Stimulated activated memory B cell treated with anti-CD40 and anti-IgM and Interleukin-4, amounts not matched to agents 10 μg/mL and 1 μg/mL and 100 μg/mL, for 72 hours (primary cell): ENCODE measurements around the gene DHRSX.
"Not testable (repeated sequence)": the region's sequence is repeated elsewhere in the genome, so short reads cannot be mapped to it uniquely, and the experiment has no call there.

Experiments used
- ATAC-seq: fragments of 150-1000 bp; cut with Tn5 transposase; 2 replicates; pipeline ENCODE4 v1.10.0; 2021
- H3K27ac Mint-ChIP-seq: one replicate; pipeline ENCODE4 v1.8.0; 2022; ENCODE audit warnings: mild to moderate bottlenecking, mixed read lengths
- H3K27me3 Mint-ChIP-seq: one replicate; pipeline ENCODE4 v1.8.0; 2022; ENCODE audit warnings: mixed read lengths
- H3K36me3 Mint-ChIP-seq: one replicate; pipeline ENCODE4 v1.8.0; 2022; ENCODE audit warnings: mixed read lengths
- H3K4me1 Mint-ChIP-seq: one replicate; pipeline ENCODE4 v1.8.0; 2022; ENCODE audit warnings: mixed read lengths
- H3K4me3 Mint-ChIP-seq: one replicate; pipeline ENCODE4 v1.8.0; 2022; ENCODE audit warnings: mild to moderate bottlenecking, moderate library complexity, mixed read lengths
- H3K9me3 Mint-ChIP-seq: one replicate; pipeline ENCODE4 v1.8.0; 2022; ENCODE audit warnings: mixed read lengths

Gene DHRSX

DNA sequence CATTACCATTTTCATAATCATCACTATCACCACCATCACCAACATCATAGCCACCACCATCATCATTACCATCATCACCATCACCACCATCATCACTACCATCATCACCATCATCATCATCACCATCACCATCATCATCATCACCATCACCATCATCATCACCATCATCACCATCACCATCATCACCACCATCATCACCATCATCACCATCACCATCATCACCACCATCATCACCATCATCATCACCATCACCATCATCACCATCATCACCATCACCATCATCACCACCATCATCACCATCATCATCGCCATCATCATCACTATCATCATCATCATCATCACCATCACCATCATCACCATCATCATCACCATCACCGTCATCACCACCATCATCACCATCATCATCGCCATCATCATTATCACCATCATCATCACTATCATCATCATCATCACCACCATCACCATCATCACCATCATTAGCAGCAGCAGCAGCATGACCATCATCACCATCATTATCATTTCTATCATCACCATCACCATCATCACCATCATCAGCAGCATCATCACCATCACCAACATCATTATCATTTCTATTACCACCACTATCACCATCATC is 118.2 kb downstream of the DHRSX start:
- H3K4me1 Mint-ChIP-seq, H3K27me3 Mint-ChIP-seq, ATAC-seq, H3K27ac Mint-ChIP-seq, H3K4me3 Mint-ChIP-seq, H3K9me3 Mint-ChIP-seq, H3K36me3 Mint-ChIP-seq: not testable (repeated sequence)

DNA sequence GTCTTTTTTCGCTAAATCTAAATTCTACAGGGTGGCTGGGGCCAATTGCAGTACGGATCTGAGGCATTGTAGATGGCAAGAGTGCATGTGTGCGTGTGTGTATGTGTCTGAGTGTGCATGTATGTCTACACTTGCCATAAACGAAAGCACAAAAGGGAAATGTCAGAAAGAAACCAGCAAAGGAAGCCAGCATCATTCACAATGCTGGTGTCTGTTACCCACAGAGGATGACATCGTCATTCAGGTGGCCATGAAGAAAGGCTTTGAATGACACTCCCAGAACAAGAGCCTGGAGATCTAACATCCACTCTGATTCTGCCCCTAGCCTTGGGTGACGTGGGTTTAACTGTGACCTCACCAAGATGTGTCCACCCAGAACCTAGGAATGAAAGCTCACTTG is 124.6 kb downstream of the DHRSX start:
- H3K36me3 Mint-ChIP-seq, result peaks cover 39% of the 10 kb centered on the region
- H3K9me3 Mint-ChIP-seq, result peaks cover 3% of the 10 kb centered on the region
- no peak overlapping the region for H3K4me3 Mint-ChIP-seq
- peaks cover 7% of the 10 kb centered on the region for H3K4me1 Mint-ChIP-seq
- no peak for ATAC-seq
- H3K27me3 Mint-ChIP-seq, result no peaks in the 10 kb centered on the region
- H3K27ac Mint-ChIP-seq, result no peak overlapping the region

DNA sequence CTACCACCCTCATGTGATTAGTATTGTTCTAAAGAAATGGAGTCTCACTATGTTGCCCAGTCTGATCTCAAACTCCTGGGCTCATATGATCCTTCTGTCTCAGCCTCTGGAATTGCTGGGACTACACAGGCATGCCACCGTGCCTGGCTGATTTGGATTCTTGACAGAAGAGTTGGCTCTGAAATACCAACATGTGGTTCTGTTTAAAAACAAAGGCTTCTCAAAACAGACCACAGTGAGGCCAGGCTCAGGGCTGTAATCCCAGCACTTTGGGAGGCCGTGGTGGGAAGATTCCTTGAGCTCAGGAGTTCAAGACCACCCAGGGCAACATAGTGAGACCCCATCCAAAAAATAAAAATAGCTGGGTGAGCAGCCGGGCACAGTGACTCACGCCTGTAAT is 126.7 kb downstream of the DHRSX start:
- Mint-ChIP-seq H3K27ac (no peak overlapping the region), H3K36me3 (peaks cover 52% of the 10 kb centered on the region), H3K9me3 (peaks cover 4% of the 10 kb centered on the region), H3K4me3 (no peak overlapping the region), H3K4me1 (peaks cover 7% of the 10 kb centered on the region), H3K27me3 (no peaks in the 10 kb centered on the region)
- no peak for ATAC-seq

DNA sequence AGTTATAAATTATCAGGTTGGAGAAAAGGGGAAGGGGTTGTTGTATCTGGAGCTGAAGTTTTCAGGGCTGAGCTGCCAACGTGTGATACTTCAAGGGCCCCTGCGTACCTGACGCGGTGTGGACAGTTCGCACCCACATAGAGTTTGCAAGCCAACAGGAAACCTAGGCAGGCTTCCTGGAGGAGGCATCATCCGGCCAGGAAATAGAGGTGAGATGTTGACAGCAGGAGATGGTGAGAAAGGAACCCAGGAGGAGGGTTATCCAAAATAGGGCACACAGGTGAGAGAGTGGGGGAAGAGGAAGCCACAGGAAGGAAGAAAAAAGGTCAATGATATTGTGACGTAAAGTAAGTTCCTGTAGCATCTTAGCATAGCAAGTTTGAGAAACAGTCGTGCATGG is 127.2 kb downstream of the DHRSX start:
- Mint-ChIP-seq H3K27me3 (no peaks in the 10 kb centered on the region), H3K4me3 (no peak overlapping the region), H3K9me3 (peaks cover 4% of the 10 kb centered on the region), H3K36me3 (peaks cover 52% of the 10 kb centered on the region), H3K27ac (no peak overlapping the region), H3K4me1 (peaks cover 7% of the 10 kb centered on the region)
- ATAC-seq, result no peak

DNA sequence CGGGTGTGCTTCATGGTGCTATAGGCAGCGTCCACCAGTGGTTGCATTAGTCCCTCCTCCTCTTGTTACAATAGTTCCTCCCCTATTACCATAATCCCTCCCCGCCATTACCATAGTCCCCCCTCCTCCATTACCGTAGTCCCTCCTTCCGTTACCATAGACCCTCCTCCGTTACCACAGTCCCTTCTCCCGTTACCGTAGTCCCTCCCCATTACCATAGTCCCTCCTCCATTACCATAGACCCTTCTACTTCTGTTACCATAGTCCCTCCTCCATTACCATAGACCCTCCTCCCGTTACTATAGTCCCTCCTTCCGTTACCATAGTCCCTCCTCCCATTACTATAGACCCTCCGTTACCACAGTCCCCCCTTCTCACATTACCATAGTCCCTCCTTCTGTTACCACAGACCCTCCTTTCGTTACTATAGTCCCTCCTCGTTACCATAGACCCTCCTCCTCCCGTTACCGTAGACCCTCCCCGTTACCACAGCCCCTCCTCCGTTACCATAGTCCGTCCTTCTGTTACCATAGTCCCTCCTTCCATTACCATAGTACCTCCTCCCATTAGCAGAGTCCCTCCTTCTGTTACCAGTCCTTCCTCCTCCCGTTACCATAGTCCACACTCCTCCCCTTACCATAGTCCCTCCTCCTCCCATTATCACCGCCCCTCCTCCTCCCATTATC is 129.6 kb downstream of the DHRSX start:
- Mint-ChIP-seq H3K4me3 (no peak overlapping the region), H3K27me3 (no peaks in the 10 kb centered on the region), H3K27ac (no peak overlapping the region), H3K9me3 (peaks cover 4% of the 10 kb centered on the region), H3K36me3 (peaks cover 39% of the 10 kb centered on the region), H3K4me1 (peaks cover 7% of the 10 kb centered on the region)
- ATAC-seq, result no peak

DNA sequence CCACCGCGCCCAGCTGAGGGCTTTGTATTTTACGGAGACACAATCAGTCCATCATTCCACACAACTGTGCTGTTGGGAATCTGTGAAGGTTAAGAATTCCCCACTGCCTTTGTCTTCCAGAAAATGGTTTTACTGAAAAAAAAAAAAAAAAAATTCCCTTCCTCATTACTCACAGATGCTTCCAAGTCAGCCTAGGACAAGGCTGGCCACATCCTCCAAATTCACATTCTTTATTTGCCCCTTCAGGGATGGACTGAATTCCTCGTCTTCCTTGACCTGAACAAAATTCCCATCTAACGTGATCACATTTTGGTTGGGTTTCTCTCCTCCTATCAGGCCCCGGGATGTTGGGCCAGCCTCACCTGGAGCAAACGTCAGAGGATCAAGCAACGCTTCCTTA is 130.3 kb downstream of the DHRSX start:
- Mint-ChIP-seq H3K27me3 (no peaks in the 10 kb centered on the region), H3K9me3 (peaks cover 4% of the 10 kb centered on the region), H3K4me1 (peaks cover 7% of the 10 kb centered on the region), H3K36me3 (peaks cover 39% of the 10 kb centered on the region), H3K27ac (no peak overlapping the region), H3K4me3 (no peak overlapping the region)
- no peak for ATAC-seq

DNA sequence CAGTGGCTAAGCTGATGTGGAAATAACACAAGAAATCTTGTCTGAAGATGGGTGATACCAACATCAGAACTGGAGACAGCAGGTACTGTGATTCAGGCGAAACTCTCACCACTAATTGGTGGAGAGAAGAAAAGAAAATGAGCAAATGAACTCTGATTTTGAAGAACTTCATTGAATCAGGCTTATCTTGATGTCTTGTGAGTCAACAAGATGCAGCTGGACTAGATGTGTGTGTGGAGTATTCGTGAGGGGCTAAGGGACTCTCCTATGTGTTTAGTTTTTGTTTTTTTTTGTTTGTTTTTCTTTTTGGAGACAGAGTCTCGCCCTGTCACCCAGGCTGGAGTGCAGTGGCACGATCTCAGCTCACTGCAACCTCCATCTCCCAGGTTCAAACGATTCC is 131.6 kb downstream of the DHRSX start:
- no peaks in the 10 kb centered on the region for H3K27me3 Mint-ChIP-seq
- no peak overlapping the region for H3K27ac Mint-ChIP-seq
- H3K36me3 Mint-ChIP-seq, result peaks cover 47% of the 10 kb centered on the region
- H3K9me3 Mint-ChIP-seq, result peaks cover 9% of the 10 kb centered on the region
- no peak overlapping the region for H3K4me3 Mint-ChIP-seq
- H3K4me1 Mint-ChIP-seq, result peaks cover 7% of the 10 kb centered on the region
- ATAC-seq, result no peak

DNA sequence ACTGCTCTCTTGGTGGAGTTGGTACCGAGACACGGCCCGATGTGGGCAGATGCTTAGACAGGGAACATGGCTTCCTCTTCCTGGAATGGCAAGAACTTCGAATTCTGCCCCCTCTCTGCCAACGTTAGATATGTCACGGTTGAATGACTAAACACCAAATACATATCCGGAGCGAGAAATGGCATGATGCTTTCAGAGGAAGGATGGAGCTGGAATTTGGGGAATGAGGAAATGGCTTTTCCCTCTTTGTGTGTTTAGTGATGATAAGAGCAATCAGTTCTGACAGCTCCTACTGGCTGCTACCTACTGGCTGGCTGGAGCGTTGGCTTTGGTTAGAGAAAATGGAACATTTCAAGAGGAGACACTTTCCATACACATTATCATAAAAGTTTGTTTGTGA is 140.0 kb downstream of the DHRSX start:
- no peak for ATAC-seq
- H3K36me3 Mint-ChIP-seq, result peaks cover 37% of the 10 kb centered on the region
- no peak overlapping the region for H3K27ac Mint-ChIP-seq
- H3K4me1 Mint-ChIP-seq, result peaks cover 18% of the 10 kb centered on the region
- peaks cover 20% of the 10 kb centered on the region for H3K9me3 Mint-ChIP-seq
- H3K4me3 Mint-ChIP-seq, result no peak overlapping the region
- H3K27me3 Mint-ChIP-seq, result no peaks in the 10 kb centered on the region

DNA sequence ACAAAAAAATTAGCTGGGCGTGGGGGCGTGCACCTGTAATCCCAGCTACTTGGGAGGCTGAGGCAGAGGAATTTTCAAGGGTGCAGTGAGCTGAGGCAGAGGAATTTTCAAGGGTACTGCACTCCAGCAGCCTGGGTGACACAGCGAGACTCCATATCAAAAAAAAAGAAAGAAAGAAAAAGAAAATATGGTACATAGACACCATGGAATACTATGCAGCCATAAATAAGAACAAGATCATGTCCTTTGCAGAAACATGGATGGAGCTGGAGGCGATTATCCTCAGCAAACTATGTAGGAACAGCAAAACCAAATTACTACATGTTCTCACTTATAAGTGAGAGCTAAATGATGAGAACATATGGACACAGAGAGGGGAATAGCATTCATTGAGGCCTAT is 141.3 kb downstream of the DHRSX start:
- H3K4me3 Mint-ChIP-seq, H3K27me3 Mint-ChIP-seq, ATAC-seq, H3K27ac Mint-ChIP-seq: not testable (repeated sequence)
- Mint-ChIP-seq H3K9me3 (peaks cover 18% of the 10 kb centered on the region), H3K4me1 (peaks cover 18% of the 10 kb centered on the region), H3K36me3 (peaks cover 42% of the 10 kb centered on the region)

DNA sequence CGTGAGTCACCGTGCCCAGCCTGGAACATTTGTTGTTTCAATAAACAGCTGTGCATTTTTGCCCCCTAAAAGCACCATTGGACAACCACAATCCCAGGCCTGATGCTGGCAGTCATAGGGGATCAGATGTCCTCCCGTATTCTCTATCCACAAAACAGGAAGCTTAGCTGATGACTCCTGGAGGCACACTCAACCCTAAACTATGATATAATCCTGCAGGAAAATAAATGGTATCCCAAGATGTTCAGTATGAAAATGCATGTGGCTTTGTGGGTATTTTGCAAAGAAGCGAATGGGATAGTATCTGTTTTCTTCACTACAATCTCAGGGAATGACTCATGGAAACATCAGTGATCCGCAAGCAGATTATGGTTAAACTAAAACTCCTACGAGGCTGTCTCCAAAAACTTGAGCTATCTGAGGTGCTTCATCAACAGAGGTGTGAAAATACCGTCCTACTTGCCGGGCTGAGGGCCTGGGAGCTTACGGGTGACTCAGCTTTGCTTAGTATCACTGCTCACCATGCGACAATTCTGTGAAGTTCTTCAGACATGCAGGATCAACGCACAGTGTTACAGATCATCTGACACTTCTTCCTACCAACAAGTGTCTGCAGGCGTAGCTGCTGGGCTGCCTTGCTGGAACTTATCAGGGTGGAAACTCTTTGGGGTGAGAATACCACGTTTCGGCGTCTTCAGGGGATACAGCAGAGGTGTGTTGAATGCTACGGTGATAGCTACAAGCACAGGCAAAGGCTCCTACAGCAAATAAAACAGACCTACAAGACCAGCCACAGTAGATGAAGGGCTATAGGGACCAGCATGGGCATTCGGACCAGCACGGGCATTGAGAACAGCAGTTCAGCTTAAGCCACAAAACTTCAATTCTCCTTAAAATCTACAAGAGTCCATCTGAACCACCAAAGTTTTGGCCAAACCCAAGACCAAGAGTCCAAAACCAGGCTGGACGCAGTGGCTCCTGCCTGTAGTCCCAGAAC is 148.5 kb downstream of the DHRSX start:
- Mint-ChIP-seq H3K4me1 (peaks cover 9% of the 10 kb centered on the region), H3K27me3 (no peaks in the 10 kb centered on the region), H3K27ac (no peak overlapping the region), H3K36me3 (peaks cover 54% of the 10 kb centered on the region), H3K9me3 (no peaks in the 10 kb centered on the region), H3K4me3 (no peak overlapping the region)
- no peak for ATAC-seq

DNA sequence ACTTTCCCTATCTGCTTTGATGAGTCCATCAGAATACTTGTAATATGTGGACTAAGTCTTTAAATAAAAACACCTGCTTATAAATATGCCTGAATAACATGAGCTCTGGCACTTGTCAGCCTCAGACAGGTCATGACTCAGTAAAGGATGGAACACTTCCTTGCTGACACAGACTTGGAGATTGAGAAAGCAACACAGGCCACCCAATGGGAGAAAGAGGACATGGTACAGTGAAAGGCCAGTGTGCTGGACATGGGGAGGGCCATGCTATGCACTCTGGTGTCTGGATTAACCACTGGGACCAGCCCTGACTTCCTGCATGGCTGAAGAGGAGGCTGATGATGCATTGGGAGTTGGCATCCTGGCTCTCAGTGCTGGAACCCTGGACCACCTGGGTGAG is 149.5 kb downstream of the DHRSX start:
- no peak for ATAC-seq
- Mint-ChIP-seq H3K4me1 (peaks cover 4% of the 10 kb centered on the region), H3K27ac (no peak overlapping the region), H3K27me3 (no peaks in the 10 kb centered on the region), H3K4me3 (no peak overlapping the region), H3K9me3 (peaks cover 2% of the 10 kb centered on the region), H3K36me3 (peaks cover 59% of the 10 kb centered on the region)

DNA sequence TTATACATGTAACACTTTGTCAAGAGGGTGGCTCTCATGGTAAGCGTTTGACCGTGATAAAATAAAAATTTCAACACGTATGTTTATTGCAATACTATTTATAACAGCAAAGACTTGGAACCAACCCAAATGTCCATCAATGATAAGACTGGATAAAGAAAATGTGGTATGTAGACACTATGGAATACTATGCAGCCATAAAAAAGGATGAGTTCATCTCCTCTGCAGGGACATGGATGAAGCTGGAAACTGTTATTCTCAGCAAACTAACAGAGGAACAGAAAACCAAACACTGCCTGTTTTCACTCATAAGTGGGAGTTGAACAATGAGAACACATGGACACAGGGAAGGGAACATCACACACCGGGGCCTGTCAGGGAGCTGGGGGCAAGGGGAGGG is 150.1 kb downstream of the DHRSX start:
- H3K27ac Mint-ChIP-seq, H3K4me1 Mint-ChIP-seq, ATAC-seq, H3K4me3 Mint-ChIP-seq, H3K27me3 Mint-ChIP-seq, H3K9me3 Mint-ChIP-seq: not testable (repeated sequence)
- H3K36me3 Mint-ChIP-seq, result peaks cover 59% of the 10 kb centered on the region

DNA sequence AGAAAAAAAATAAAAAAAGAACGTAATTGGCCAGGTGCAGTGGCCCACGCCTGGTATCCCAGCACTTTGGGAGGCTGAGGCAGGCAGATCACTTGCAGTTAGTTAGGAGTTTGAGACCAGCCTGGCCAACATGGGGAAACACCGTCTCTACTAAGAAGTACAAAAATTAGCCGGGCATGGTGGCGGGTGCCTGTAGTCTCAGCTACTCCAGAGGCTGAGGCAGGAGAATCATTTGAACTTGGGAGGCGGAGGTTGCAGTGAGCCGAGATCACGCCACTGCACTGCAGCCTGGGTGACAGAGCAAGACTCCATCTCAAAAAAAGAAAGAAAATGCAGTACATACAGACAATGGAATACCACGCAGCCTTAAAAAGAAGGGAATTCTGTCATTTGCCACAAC is 150.7 kb downstream of the DHRSX start:
- not testable (repeated sequence) for H3K27ac Mint-ChIP-seq

DNA sequence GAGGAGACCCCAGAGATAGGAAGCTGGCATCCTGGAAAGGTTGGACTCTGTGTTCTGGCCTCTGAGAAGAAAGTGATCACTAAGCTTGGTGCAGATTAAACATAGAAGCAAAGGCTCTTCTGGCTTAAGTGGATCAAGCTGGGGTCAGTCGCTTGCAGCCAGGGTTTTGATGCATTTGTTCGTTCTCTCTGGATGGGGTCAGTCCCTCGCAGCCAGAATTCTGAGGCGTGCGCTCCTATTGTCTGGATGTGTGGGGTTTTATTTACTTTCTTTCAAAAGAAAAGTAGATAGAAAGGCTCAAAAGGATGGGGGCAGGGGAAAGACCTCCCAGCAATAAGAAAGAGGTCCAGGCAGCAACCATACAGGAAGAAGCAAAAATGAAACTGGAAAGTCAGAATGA is 152.6 kb downstream of the DHRSX start:
- peaks cover 61% of the 10 kb centered on the region for H3K36me3 Mint-ChIP-seq
- H3K27me3 Mint-ChIP-seq, result no peaks in the 10 kb centered on the region
- no peak for ATAC-seq
- no peak overlapping the region for H3K27ac Mint-ChIP-seq
- H3K4me1 Mint-ChIP-seq, result peaks cover 8% of the 10 kb centered on the region
- peaks cover 5% of the 10 kb centered on the region for H3K9me3 Mint-ChIP-seq
- H3K4me3 Mint-ChIP-seq, result no peak overlapping the region

More for the DNA sequence above, 150.7 kb downstream of the DHRSX start:
- not testable (repeated sequence) for H3K4me3 Mint-ChIP-seq, H3K4me1 Mint-ChIP-seq, ATAC-seq, H3K27me3 Mint-ChIP-seq, H3K9me3 Mint-ChIP-seq
- H3K36me3 Mint-ChIP-seq, result peaks cover 62% of the 10 kb centered on the region

DNA sequence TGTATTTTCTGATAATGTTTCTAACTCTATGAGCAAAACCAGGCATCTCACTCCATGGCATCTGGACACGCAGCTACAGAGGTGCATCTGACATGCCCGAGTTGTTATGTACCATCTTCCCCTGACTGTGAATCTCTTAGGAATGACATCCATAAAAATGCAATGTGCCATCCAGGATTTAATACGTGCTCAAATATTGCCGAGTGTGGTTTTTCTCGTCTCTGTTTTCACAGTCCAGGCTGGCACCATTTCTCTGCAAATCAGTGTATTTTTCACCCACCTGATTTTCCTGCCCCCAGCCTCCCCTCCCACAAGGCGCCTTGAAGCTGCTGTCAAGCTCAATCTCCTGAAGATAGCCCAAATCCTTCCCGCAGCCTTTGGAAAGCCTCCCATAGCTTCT is 154.6 kb downstream of the DHRSX start:
- H3K4me1 Mint-ChIP-seq, result peaks cover 8% of the 10 kb centered on the region
- ATAC-seq, result no peak
- H3K9me3 Mint-ChIP-seq, result peaks cover 5% of the 10 kb centered on the region
- no peak overlapping the region for H3K27ac Mint-ChIP-seq
- no peaks in the 10 kb centered on the region for H3K27me3 Mint-ChIP-seq
- H3K4me3 Mint-ChIP-seq, result no peak overlapping the region
- H3K36me3 Mint-ChIP-seq, result peaks cover 64% of the 10 kb centered on the region
